Mesodermal cell (in vitro differentiated cells): ENCODE measurements around the gene ALCAM.

Source experiments
- H3K27ac ChIP-seq: 2 replicates; pipeline ENCODE4 v1.7.0; 2013; ENCODE audit warnings: mild to moderate bottlenecking, low read depth, low read length, moderate library complexity; ENCODE audit not compliant: severe bottlenecking
- H3K36me3 ChIP-seq: 2 replicates; pipeline ENCODE4 v1.7.1; 2013; ENCODE audit warnings: mild to moderate bottlenecking, low read length, moderate library complexity; ENCODE audit not compliant: control insufficient read depth, insufficient read depth
- H3K4me1 ChIP-seq: one replicate; pipeline ENCODE4 v1.7.1; 2013; ENCODE audit warnings: mild to moderate bottlenecking, low read length; ENCODE audit not compliant: insufficient read depth, control insufficient read depth, poor library complexity, severe bottlenecking
- H3K4me3 ChIP-seq: 2 replicates; pipeline ENCODE4 v1.7.0; 2013; ENCODE audit warnings: low read length, control low read depth, mild to moderate bottlenecking; ENCODE audit not compliant: insufficient read depth, poor library complexity, severe bottlenecking; ENCODE audit errors: extremely low read depth
- H3K9me3 ChIP-seq: 2 replicates; pipeline ENCODE4 v1.7.1; 2013; ENCODE audit warnings: mild to moderate bottlenecking, low read length, moderate library complexity; ENCODE audit not compliant: control insufficient read depth
- WGBS, 2 experiments: methylation state at CpG; one replicate each; pipeline ENCODE4 v1.1.5; 2013; ENCODE audit warnings: missing lambda C conversion rate in 2 of 2; ENCODE audit not compliant: insufficient coverage in 2 of 2; 5-methylcytosine and 5-hydroxymethylcytosine counted together

Gene ALCAM

GRCh38 chr3:105409364-105409763 lies 42.7 kb downstream of the ALCAM start:
- WGBS, 2 experiments: 88% methylated on average over 1 of the region's 2 CpGs; no CpG with 5 or more reads in 1 of the 2 experiments
- Histone ChIP-seq H3K4me3 (no peak overlapping the region), H3K27ac (no peak overlapping the region), H3K4me1 (peaks cover 4% of the 10 kb centered on the region), H3K9me3 (no peaks in the 10 kb centered on the region), H3K36me3 (no peaks in the 10 kb centered on the region)

- Histone ChIP-seq H3K4me3 (no peak overlapping the region), H3K9me3 (no peaks in the 10 kb centered on the region), H3K36me3 (no peaks in the 10 kb centered on the region), H3K27ac (no peak overlapping the region), H3K4me1 (peaks cover 16% of the 10 kb centered on the region)
- WGBS, 2 experiments: no CpG with 5 or more reads among the region's 1 CpG
Measured at GRCh38 chr3:105413343-105413887, 46.7 kb downstream of the ALCAM start.

- H3K27ac ChIP-seq: peak overlapping the region; percentile 64
- 43 to 69% methylated on average over 1 to 4 of the region's 4 CpGs for WGBS, 2 experiments
- H3K4me1 ChIP-seq: peaks cover 16% of the 10 kb centered on the region
- H3K9me3 ChIP-seq: no peaks in the 10 kb centered on the region
- no peak overlapping the region for H3K4me3 ChIP-seq
- no peaks in the 10 kb centered on the region for H3K36me3 ChIP-seq
Measured at GRCh38 chr3:105414841-105415240, 48.1 kb downstream of the ALCAM start.

GRCh38 chr3:105415951-105416350 lies 49.2 kb downstream of the ALCAM start:
- 90% methylated on average over 1 of the region's 1 CpG; no CpG with 5 or more reads in 1 of the 2 experiments for WGBS, 2 experiments
- Histone ChIP-seq H3K27ac (no peak overlapping the region), H3K4me3 (no peak overlapping the region), H3K4me1 (peaks cover 16% of the 10 kb centered on the region), H3K9me3 (no peaks in the 10 kb centered on the region), H3K36me3 (no peaks in the 10 kb centered on the region)

GRCh38 chr3:105417525-105418289 lies 51.0 kb downstream of the ALCAM start:
- H3K27ac ChIP-seq: no peak overlapping the region
- no peaks in the 10 kb centered on the region for H3K9me3 ChIP-seq
- H3K4me3 ChIP-seq: no peak overlapping the region
- no peaks in the 10 kb centered on the region for H3K36me3 ChIP-seq
- peaks cover 16% of the 10 kb centered on the region for H3K4me1 ChIP-seq
- no CpG with 5 or more reads among the region's 3 CpGs for WGBS, 2 experiments

- no peak overlapping the region for H3K27ac ChIP-seq
- no peaks in the 10 kb centered on the region for H3K4me1 ChIP-seq
- no CpG with 5 or more reads among the region's 2 CpGs for WGBS, 2 experiments
- no peaks in the 10 kb centered on the region for H3K36me3 ChIP-seq
- no peak overlapping the region for H3K4me3 ChIP-seq
- no peaks in the 10 kb centered on the region for H3K9me3 ChIP-seq
Measured at GRCh38 chr3:105422645-105423044, 55.9 kb downstream of the ALCAM start.

- Histone ChIP-seq H3K27ac (no peak overlapping the region), H3K4me1 (no peaks in the 10 kb centered on the region), H3K9me3 (no peaks in the 10 kb centered on the region), H3K4me3 (no peak overlapping the region), H3K36me3 (no peaks in the 10 kb centered on the region)
- WGBS, 2 experiments: no CpG with 5 or more reads among the region's 2 CpGs
Measured at GRCh38 chr3:105423397-105423796, 56.7 kb downstream of the ALCAM start.

GRCh38 chr3:105424412-105425152 lies 57.9 kb downstream of the ALCAM start:
- WGBS, 2 experiments: no CpG with 5 or more reads among the region's 2 CpGs
- H3K4me3 ChIP-seq: no peak overlapping the region
- no peaks in the 10 kb centered on the region for H3K36me3 ChIP-seq
- no peak overlapping the region for H3K27ac ChIP-seq
- H3K4me1 ChIP-seq: no peaks in the 10 kb centered on the region
- no peaks in the 10 kb centered on the region for H3K9me3 ChIP-seq

GRCh38 chr3:105425153-105425502 lies 58.4 kb downstream of the ALCAM start:
- no peaks in the 10 kb centered on the region for H3K4me1 ChIP-seq
- no peaks in the 10 kb centered on the region for H3K9me3 ChIP-seq
- no peaks in the 10 kb centered on the region for H3K36me3 ChIP-seq
- 67% methylated on average over 1 of the region's 4 CpGs; no CpG with 5 or more reads in 1 of the 2 experiments for whole genome bisulfite sequencing, 2 experiments
- H3K27ac ChIP-seq: no peak overlapping the region
- no peak overlapping the region for H3K4me3 ChIP-seq

- no peaks in the 10 kb centered on the region for H3K9me3 ChIP-seq
- no peaks in the 10 kb centered on the region for H3K36me3 ChIP-seq
- H3K4me3 ChIP-seq: no peak overlapping the region
- H3K27ac ChIP-seq: no peak overlapping the region
- no peaks in the 10 kb centered on the region for H3K4me1 ChIP-seq
- no CpG with 5 or more reads among the region's 1 CpG for WGBS, 2 experiments
Measured at GRCh38 chr3:105427332-105427731, 60.6 kb downstream of the ALCAM start.
